Brain microvascular endothelial cell (primary cell): Measurements from ENCODE around the gene PPIE.

ENCODE experiments used
- DNase-seq: peaks from one replicate; pipeline ENCODE4 v3.0.0-alpha.2; 2020
- H3K27ac ChIP-seq: fragments of 250-450 bp; sonication (Bioruptor Pico); 2 replicates; pipeline ENCODE4 v1.5.1; 2020; ENCODE audit warnings: mild to moderate bottlenecking, moderate library complexity
- H3K27me3 ChIP-seq: fragments of 250-450 bp; sonication (Bioruptor Pico); replicated peaks from 2 replicates; pipeline ENCODE4 v1.5.1; 2020; ENCODE audit warnings: mild to moderate bottlenecking
- H3K36me3 ChIP-seq: fragments of 250-450 bp; sonication (Bioruptor Pico); replicated peaks from 2 replicates; pipeline ENCODE4 v1.5.1; 2020; ENCODE audit warnings: mild to moderate bottlenecking
- H3K4me3 ChIP-seq: 2 replicates; pipeline ENCODE4 v1.5.1; 2011; ENCODE audit warnings: low read depth, mild to moderate bottlenecking, control low read depth, low read length, moderate library complexity
- in situ Hi-C: cut with HindIII; loops from 2 replicates; pipeline ENCODE4 v1.10.0; 2017; ENCODE audit warnings: low sequenced_read_pairs, low pct_ligation_motif_present
- TF ChIP-seq, protein P1 (sequence below): IDR thresholded peaks from 2 replicates; pipeline ENCODE4 v1.5.1; 2011; ENCODE audit warnings: low read depth, mild to moderate bottlenecking, moderate library complexity, low read length, control low read depth, inconsistent platforms; ENCODE audit errors: missing control alignments

The PPIE gene

DNA sequence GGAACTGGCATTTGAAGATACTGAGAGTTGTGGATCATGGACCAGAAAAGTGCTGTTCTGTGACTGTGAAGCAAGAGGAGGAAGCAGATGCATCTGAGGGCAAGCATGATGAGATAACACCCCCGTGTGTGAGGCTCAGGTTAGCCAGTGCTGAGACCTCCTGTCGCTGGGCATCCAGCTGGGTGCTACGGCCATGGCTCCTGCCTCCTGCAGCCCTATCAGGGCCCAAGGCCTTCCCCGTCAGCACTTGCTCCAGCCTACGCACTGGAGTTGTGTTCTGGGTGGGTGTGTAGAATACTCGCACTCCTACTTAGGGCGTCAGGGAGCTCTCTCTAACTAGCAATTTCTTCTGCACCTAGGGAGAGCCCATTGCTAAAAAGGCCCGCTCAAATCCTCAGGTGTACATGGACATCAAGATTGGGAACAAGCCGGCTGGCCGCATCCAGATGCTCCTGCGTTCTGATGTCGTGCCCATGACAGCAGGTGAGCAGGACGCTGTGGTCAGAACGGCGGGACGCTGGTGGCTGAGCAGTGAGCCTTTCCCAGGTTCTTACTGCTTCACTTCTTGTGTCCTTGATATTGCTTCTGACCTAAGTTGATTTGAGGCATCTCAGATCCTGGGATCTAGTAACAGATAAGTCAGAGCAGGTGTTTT is 6.5 kb downstream of the PPIE start:
- Histone ChIP-seq H3K27me3 (no peaks in the 10 kb centered on the region), H3K36me3 (peaks cover 64% of the 10 kb centered on the region), H3K27ac (no peak overlapping the region), H3K4me3 (no peak overlapping the region)
- TF ChIP-seq, protein P1, sequence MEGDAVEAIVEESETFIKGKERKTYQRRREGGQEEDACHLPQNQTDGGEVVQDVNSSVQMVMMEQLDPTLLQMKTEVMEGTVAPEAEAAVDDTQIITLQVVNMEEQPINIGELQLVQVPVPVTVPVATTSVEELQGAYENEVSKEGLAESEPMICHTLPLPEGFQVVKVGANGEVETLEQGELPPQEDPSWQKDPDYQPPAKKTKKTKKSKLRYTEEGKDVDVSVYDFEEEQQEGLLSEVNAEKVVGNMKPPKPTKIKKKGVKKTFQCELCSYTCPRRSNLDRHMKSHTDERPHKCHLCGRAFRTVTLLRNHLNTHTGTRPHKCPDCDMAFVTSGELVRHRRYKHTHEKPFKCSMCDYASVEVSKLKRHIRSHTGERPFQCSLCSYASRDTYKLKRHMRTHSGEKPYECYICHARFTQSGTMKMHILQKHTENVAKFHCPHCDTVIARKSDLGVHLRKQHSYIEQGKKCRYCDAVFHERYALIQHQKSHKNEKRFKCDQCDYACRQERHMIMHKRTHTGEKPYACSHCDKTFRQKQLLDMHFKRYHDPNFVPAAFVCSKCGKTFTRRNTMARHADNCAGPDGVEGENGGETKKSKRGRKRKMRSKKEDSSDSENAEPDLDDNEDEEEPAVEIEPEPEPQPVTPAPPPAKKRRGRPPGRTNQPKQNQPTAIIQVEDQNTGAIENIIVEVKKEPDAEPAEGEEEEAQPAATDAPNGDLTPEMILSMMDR, result no peak
- in situ Hi-C loops, result no loop called here
- no peak for DNase-seq

DNA sequence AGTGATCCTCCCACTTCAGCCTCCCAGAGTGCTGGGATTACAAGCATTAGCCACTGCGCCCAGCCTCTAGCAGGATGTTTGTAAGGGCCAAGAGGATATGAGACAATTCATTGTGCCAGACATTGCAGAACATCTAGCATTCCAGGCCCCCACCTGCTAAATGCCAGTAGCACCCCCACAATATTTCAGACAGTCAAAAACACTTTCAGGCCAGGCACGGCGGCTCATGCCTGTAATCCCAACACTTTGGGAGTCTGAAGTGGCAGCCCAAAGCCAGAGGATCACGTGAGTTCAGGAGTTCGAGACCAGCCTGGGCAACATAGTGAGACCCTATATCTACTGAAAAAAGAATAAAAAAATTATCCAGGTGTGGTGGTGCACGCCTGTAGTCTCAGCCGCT is 12.9 kb downstream of the PPIE start:
- TF ChIP-seq, protein P1, result no peak
- H3K27me3 ChIP-seq, result no peaks in the 10 kb centered on the region
- H3K27ac ChIP-seq, result no peak overlapping the region
- in situ Hi-C loops, result no loop called here
- no peak for DNase-seq
- peaks cover 85% of the 10 kb centered on the region for H3K36me3 ChIP-seq
- no peak overlapping the region for H3K4me3 ChIP-seq

DNA sequence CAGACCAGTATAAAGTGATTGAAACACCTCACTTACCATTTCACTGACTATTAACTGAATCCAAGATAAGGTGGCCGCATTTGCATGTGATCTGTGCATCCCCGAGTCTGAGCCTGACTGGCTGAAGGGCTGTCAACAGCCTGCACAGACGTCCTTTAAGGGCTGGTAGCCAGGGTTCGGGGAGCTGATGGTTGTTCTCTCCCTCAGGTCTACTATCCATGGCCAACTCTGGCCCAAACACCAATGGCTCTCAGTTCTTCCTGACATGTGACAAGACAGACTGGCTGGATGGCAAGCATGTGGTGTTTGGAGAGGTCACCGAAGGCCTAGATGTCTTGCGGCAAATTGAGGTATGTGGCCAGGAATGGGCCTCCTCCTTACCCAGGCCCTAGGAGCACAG is 14.0 kb downstream of the PPIE start:
- H3K36me3 ChIP-seq, result peaks cover 81% of the 10 kb centered on the region
- no peak overlapping the region for H3K4me3 ChIP-seq
- H3K27ac ChIP-seq, result no peak overlapping the region
- DNase-seq, result no peak
- in situ Hi-C loops, result no loop called here
- TF ChIP-seq, protein P1, result no peak
- no peaks in the 10 kb centered on the region for H3K27me3 ChIP-seq

DNA sequence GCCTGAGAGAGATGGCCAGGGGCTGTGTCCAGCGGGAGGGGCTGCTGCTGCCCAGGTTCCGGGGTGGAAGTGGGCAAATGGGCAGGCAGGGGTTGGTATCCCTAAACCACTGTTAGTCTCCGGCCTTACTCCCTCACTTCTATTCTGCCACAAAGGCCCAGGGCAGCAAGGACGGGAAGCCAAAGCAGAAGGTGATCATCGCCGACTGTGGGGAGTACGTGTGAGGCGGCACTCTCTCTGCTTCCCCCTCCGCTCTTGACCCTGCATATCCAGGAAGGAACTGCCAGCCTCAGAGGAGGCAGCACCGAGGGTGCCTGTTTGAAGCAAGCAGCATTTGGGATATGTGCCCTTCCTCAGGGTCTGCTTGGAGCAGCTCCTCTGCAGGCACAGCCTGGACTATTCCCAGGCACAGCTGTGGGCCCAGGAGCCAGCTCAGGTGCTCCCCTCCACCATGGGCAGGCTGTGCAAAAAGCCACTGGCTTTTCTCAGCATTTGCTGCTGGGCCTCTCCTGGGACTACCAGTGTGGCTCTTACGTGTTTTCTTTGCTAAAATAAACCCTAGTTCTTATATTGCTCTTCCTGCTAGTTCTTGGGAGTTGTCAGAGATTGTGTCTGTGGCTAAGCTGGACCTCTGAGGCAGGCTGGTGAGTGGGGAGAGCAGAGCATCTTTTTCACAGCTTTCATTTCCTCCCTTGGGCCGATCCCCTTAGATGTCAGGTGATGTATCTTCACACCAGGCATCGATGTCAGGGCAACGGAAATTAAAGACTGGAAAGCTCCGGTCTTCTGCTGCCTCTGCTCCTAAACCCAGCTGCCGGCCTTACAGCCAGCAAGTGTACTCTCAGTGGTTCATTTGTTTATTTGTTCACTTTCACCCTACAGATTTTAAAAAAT is 14.7 kb downstream of the PPIE start:
- no peaks in the 10 kb centered on the region for H3K27me3 ChIP-seq
- H3K27ac ChIP-seq, result no peak overlapping the region
- in situ Hi-C loops, result no loop called here
- H3K4me3 ChIP-seq, result no peak overlapping the region
- TF ChIP-seq, protein P1, result no peak
- no peak for DNase-seq
- H3K36me3 ChIP-seq, result peaks cover 80% of the 10 kb centered on the region

DNA sequence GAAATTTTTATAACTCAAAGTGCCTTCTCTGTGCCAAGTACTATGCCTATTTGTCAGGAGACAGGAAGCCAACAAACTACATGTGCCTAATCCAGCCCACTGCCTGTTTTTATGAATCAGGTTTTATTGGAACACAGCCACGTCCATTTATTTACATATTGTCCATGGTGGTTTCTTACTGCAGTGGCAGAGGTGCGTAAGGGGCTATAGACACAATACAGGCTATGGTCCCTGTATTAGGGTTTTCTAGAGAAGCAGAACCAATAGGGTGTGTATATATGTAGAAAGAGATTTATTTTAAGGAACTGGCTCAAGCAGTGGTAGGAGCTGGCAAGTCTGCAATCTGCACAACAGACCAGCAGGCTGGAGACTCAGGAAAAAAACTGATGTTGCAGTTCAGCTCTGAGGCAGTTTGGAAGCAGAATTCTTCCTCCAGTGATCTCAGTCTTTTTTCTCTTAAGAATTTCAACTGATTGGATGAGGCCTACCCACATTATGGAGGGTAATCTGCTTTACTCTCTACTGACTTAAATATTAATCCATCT is 15.4 kb downstream of the PPIE start:
- in situ Hi-C loops, result no loop called here
- DNase-seq, result no peak
- TF ChIP-seq, protein P1, result no peak
- Histone ChIP-seq H3K36me3 (peaks cover 75% of the 10 kb centered on the region), H3K27ac (no peak overlapping the region), H3K27me3 (no peaks in the 10 kb centered on the region), H3K4me3 (no peak overlapping the region)
